ENCODE results near the gene TSC22D4.

DNA sequence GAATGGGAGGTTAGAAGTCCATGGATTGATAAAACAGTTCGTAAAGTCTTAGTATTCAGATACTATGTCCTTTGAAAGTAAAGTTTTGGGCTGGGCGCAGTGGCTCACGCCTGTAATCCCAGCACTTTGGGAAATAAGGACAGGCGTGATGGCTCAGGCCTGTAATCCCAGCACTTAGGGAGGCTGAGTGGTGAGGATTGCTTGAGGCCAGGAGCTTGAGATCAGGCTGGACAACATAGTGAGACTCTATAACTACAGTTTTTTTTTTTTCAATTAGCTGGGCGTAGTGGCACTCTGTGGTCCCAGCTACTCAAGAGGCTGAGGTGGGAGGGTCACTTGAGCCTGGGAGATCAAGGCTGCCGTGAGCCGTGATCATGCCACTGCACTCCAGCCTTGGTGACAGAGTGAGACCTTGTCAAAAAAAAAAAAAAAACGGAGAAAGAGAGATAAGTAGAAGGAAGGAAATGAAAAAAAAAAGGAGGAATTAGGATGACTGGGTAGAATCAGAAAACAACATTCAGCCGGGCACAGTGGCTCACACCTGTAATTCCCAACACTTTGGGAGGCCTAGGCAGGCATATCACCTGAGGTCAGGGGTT lies 34.3 kb upstream of the TSC22D4 start:
- TF ChIP-seq SUZ12 (IDR thresholded peaks at IDR 0.05; ENCODE audit: extremely low read depth, insufficient read depth, insufficient read length) (no peak), YY1 (IDR thresholded peaks at IDR 0.05; ENCODE audit: insufficient read depth, insufficient read length) (no peak), ZNF274 (IDR thresholded peaks at IDR 0.05; ENCODE audit: low read depth, low read length) (no peak)
